HFFc6 (cell line): Measurements from ENCODE around the gene ZNF652. TPM values are rescaled to one million over a fixed set of nuclear protein-coding genes. Genes with fewer than 3 reads are reported as not detected.
"Not testable (repeated sequence)": the region's sequence is repeated elsewhere in the genome, so short reads cannot be mapped to it uniquely, and the experiment has no call there.

Experiments used
- DNase-seq: peaks from one replicate; pipeline ENCODE4 v3.0.0-alpha.2; 2018
- H3K27ac Mint-ChIP-seq: 2 replicates; pipeline ENCODE4 v1.8.0; 2020; ENCODE audit warnings: mild to moderate bottlenecking, mixed read lengths
- H3K27me3 Mint-ChIP-seq: 2 replicates; pipeline ENCODE4 v1.8.0; 2021; ENCODE audit warnings: mild to moderate bottlenecking, moderate library complexity, mixed read lengths; ENCODE audit not compliant: insufficient read depth
- H3K36me3 Mint-ChIP-seq: 2 replicates; pipeline ENCODE4 v1.8.0; 2021; ENCODE audit warnings: low read depth, mixed read lengths
- H3K4me1 Mint-ChIP-seq: 2 replicates; pipeline ENCODE4 v1.8.0; 2020; ENCODE audit warnings: low read depth, mixed read lengths
- H3K4me3 Mint-ChIP-seq: 2 replicates; pipeline ENCODE4 v1.8.0; 2020; ENCODE audit warnings: mild to moderate bottlenecking, moderate library complexity, mixed read lengths
- H3K9me3 Mint-ChIP-seq: 2 replicates; pipeline ENCODE4 v1.8.0; 2020; ENCODE audit warnings: mild to moderate bottlenecking, mixed read lengths
- total RNA-seq, 6 experiments: library from RNA; stranded (reverse); fragmentation: NEBNext Ultra II Directional; extraction: Animal tissue kit (Norgen Biotek cat#: 25700); gene quantifications; 2 replicates in 1 of 6; 3 replicates in 5 of 6; pipeline ENCODE4 v1.2.3, GENCODE V29; 2021
- TF ChIP-seq, protein P1 (sequence below): fragments of 200-600 bp; sonication (generic); IDR thresholded peaks from 2 replicates; pipeline ENCODE4 v1.5.0; 2021; ENCODE audit warnings: antibody characterized with exemption, mild to moderate bottlenecking

Gene ZNF652
- total RNA-seq, 6 experiments from 2014 or later: 12.0 to 15.5 (median 12.7) TPM

DNA sequence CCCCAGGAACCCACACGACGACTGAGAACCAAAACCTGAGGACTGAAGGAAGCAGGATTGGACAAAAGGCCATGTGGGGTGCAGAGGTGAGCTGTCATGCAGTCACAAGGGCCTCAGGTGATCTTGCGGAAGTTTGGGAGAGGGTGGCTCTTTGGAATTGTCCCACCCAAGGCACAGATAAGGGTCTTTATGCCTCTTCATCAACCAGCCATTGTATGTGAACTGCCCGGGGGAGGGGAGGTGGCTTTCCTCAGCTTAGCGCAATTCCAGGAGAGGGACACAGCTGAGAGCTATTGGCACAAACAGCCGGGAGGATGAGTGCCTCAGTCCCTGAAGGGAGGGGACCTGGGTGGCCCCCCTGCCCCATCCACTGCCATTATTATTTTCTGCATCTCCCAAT, 76.3 kb downstream of the ZNF652 start:
- Mint-ChIP-seq H3K4me3 (no peak overlapping the region), H3K36me3 (no peaks in the 10 kb centered on the region), H3K27ac (no peak overlapping the region), H3K27me3 (peaks cover 2% of the 10 kb centered on the region), H3K9me3 (peaks cover 5% of the 10 kb centered on the region; the same call in 1 of the 2 replicates), H3K4me1 (no peaks in the 10 kb centered on the region)
- TF ChIP-seq, protein P1, sequence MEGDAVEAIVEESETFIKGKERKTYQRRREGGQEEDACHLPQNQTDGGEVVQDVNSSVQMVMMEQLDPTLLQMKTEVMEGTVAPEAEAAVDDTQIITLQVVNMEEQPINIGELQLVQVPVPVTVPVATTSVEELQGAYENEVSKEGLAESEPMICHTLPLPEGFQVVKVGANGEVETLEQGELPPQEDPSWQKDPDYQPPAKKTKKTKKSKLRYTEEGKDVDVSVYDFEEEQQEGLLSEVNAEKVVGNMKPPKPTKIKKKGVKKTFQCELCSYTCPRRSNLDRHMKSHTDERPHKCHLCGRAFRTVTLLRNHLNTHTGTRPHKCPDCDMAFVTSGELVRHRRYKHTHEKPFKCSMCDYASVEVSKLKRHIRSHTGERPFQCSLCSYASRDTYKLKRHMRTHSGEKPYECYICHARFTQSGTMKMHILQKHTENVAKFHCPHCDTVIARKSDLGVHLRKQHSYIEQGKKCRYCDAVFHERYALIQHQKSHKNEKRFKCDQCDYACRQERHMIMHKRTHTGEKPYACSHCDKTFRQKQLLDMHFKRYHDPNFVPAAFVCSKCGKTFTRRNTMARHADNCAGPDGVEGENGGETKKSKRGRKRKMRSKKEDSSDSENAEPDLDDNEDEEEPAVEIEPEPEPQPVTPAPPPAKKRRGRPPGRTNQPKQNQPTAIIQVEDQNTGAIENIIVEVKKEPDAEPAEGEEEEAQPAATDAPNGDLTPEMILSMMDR: no peak
- no peak for DNase-seq

DNA sequence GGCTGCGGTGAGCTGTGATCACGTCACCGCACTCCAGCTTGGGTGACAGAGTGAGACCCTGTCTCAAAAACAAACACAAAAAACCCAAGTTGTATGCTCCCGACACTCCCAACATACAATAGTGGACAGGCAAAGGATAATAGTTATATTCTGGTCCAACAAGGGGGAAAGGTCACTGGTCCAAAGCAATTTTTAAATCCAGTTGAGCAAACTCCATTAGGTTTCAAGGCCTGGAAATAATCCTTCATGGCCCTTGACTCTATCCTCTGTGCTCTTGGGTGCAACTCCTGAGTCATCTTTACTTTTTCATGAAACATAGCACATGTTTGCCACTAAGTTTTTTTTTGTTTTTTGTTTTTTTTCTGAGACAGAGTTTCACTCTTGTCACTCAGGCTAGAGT, 81.1 kb downstream of the ZNF652 start:
- no peak for DNase-seq
- TF ChIP-seq, protein P1: no peak
- Mint-ChIP-seq H3K27ac (no peak overlapping the region), H3K36me3 (no peaks in the 10 kb centered on the region), H3K9me3 (peaks cover 12% of the 10 kb centered on the region), H3K4me1 (peaks cover 5% of the 10 kb centered on the region; the same call in 1 of the 2 replicates), H3K4me3 (no peak overlapping the region), H3K27me3 (peaks cover 11% of the 10 kb centered on the region)

DNA sequence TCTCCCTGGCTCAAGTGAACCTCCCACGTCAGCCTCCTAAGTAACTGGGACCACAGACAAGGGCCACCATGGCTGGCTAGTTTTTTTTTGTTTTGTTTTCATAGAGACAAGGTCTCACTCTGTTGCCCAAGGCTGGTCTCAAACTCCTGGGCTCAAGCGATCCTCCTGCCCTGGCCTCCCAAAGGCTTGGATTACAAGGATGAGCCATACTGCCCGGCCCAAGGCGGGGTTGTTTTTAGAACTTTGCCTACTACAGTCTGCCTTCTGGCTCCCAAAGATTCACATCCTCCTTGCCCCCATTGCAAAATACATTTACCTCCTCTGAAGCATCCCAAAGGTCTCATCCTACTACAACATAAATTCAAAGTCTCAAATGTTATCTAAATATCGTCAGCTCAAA, 82.0 kb downstream of the ZNF652 start:
- peaks cover 12% of the 10 kb centered on the region for H3K9me3 Mint-ChIP-seq
- no peak overlapping the region for H3K27ac Mint-ChIP-seq
- no peak overlapping the region for H3K4me3 Mint-ChIP-seq
- peaks cover 5% of the 10 kb centered on the region; the same call in 1 of the 2 replicates for H3K4me1 Mint-ChIP-seq
- no peak for DNase-seq
- TF ChIP-seq, protein P1: no peak
- no peaks in the 10 kb centered on the region for H3K36me3 Mint-ChIP-seq
- H3K27me3 Mint-ChIP-seq: peaks cover 11% of the 10 kb centered on the region

DNA sequence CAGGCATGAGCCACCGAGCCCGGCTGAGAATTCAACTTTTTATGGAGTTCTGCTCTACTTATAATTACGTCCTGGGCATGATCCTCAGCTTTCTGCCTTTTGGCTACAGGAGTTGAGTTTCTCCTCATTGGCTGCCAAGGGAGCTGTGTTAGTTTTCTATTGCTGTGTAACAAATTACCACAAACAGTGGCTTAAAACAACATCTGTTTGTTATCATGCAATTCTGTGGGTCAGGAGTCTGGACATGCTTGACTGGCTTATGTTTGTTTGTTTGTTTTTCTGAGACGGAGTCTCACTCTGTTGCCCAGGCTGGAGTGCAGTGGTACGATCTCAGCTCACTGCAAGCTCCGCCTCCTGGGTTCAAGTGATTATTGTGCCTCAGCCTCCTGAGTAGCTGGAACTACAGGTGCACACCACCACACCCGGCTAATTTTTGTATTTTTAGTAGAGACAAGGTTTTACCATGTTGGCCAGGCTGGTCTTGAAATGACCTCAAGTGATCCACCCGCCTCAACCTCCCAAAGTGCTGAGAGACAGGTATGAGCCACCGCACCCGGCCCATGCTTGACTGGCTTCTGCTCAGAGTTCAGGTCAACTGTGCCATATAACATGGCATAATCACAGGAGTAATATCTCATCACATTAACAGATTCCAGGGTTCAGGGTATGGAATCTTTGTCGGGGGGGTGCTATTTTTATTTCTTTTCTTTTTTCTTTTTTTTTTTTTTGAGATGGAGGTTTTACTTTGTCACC, 82.6 kb downstream of the ZNF652 start:
- not testable (repeated sequence) for H3K4me3 Mint-ChIP-seq, H3K27ac Mint-ChIP-seq, DNase-seq, H3K4me1 Mint-ChIP-seq, H3K36me3 Mint-ChIP-seq
- Mint-ChIP-seq H3K9me3 (peaks cover 12% of the 10 kb centered on the region), H3K27me3 (peaks cover 13% of the 10 kb centered on the region)

DNA sequence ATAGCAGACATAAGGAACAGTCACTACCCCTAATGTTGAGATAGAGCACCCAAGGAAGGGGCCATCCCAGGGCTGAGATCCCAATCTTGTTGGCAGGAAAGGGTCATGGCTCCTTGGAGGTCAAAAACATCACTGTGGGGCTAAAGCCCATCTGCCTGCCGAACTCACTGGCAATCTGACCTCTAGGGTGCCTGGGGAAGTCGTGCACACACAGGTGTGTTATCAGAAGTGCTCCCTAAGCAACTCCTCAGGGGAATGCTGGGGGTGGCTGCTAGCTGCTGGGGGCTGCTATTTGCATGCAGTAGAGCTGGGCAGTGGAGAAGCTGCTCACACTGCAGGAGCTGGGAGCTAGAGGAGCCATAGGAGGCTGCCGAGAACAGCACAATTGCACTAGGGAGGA, 84.0 kb downstream of the ZNF652 start:
- Mint-ChIP-seq H3K27ac (no peak overlapping the region), H3K4me1 (peaks cover 5% of the 10 kb centered on the region; the same call in 1 of the 2 replicates), H3K4me3 (no peak overlapping the region), H3K27me3 (peaks cover 14% of the 10 kb centered on the region), H3K36me3 (no peaks in the 10 kb centered on the region), H3K9me3 (peaks cover 12% of the 10 kb centered on the region)
- no peak for DNase-seq
- TF ChIP-seq, protein P1: no peak

DNA sequence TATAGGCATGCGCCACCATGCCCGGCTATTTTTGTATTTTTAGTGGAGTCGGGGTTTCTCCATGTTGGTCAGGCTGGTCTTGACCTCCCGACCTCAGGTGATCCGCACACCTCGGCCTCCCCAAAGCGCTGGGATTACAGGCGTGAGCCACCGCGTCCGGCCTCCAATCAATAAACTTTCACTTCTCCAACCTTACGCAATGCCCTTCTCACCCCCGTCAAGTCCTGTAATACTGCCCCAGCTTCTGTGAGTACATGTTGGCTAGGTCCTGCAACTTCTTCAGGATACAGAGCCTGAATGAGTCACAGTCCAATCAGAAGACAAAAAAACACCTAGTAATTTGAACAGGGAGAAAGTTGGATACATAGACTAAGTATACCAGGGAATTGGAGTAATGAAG, 84.4 kb downstream of the ZNF652 start:
- Mint-ChIP-seq H3K27me3 (peaks cover 14% of the 10 kb centered on the region), H3K9me3 (peaks cover 12% of the 10 kb centered on the region), H3K4me3 (no peak overlapping the region), H3K4me1 (peaks cover 5% of the 10 kb centered on the region; the same call in 1 of the 2 replicates), H3K27ac (no peak overlapping the region), H3K36me3 (no peaks in the 10 kb centered on the region)
- TF ChIP-seq, protein P1: no peak
- no peak for DNase-seq

DNA sequence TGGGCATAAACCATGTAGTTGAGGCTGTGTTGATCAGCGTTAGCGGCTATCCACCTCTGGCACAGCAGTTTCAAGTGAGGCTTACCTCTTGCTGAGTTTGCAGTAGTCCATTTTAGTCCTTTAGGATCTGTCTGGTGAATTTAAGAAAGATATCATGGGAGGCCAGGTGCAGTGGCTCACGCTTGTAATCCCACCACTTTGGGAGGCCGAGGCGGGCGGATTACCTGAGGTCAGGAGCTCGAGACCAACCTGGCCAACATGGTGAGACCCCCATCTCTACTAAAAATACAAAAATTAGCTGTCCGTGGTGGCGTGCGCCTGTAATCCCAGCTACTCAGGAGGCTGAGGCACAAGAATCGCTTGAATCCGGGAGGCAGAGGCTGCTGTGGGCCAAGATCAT, 86.1 kb downstream of the ZNF652 start:
- not testable (repeated sequence) for DNase-seq, H3K9me3 Mint-ChIP-seq, H3K36me3 Mint-ChIP-seq, H3K4me3 Mint-ChIP-seq, H3K4me1 Mint-ChIP-seq, H3K27ac Mint-ChIP-seq
- peaks cover 18% of the 10 kb centered on the region for H3K27me3 Mint-ChIP-seq
